A549 (cell line): ENCODE results near the gene CELF2. TPM values are rescaled to one million over a fixed set of nuclear protein-coding genes. Genes with fewer than 3 reads are reported as not detected.

Experiments
- ATAC-seq, 2 experiments: fragments of 200-7000 bp in 1 of 2; fragments of >200 bp in 1 of 2; cut with Nextera tagmentation in 1 of 2; cut with Tn5 transposase in 1 of 2; 3 replicates each; pipeline versions ENCODE4 v1.8.0 to v1.9.1; 2018 to 2020; ENCODE audit warnings: mild to moderate bottlenecking in 1 of 2, moderate library complexity in 1 of 2
- CTCF ChIA-PET: fragments of 300-600 bp; sonication (Branson Sonifier 250); formaldehyde crosslinking; extraction: SDS; loops from one replicate; lab custom pipeline; 2021; ENCODE audit warnings: antibody characterized with exemption, inconsistent platforms; lab: Yijun Ruan, JAX
- POLR2A ChIA-PET: fragments of 350-600 bp; formaldehyde crosslinking; extraction: SDS; loops from one replicate; lab custom pipeline; 2021; ENCODE audit warnings: antibody characterized with exemption, inconsistent platforms; lab: Yijun Ruan, JAX
- DNase-seq, 2 experiments: peaks; one replicate each; pipeline versions ENCODE4 v3.0.0 to v3.0.0-alpha.2; 2011 to 2016; ENCODE audit warnings: low read depth in 1 of 2, low spot score in 1 of 2
- FAIRE-seq: peaks from 2 replicates; lab custom pipeline; 2011; peaks lifted over from hg19 to GRCh38; lab: Jason Lieb, UNC
- H3K27ac ChIP-seq, 2 experiments: fragments of >200 bp; sonication (Bioruptor Twin); formaldehyde crosslinking; 3 replicates each; pipeline ENCODE4 v1.5.1; 2016 to 2017
- H3K4me1 ChIP-seq: fragments of >200 bp; sonication (Bioruptor Twin); formaldehyde crosslinking; 3 replicates; pipeline ENCODE4 v1.6.1; 2016
- H3K4me2 ChIP-seq: fragments of >200 bp; sonication (Bioruptor Twin); formaldehyde crosslinking; 3 replicates; pipeline ENCODE4 v1.6.1; 2016
- H3K4me3 ChIP-seq: fragments of >200 bp; sonication (Bioruptor Twin); formaldehyde crosslinking; 3 replicates; pipeline ENCODE4 v1.5.1; 2016
- H3K9me3 ChIP-seq: fragments of >200 bp; sonication (Bioruptor Twin); formaldehyde crosslinking; 3 replicates; pipeline ENCODE4 v1.6.1; 2016
- CBX2 ChIP-seq: fragments of 200-600 bp; sonication (generic); IDR thresholded peaks from 2 replicates; pipeline ENCODE4 v1.6.1; 2016; ENCODE audit warnings: low read depth, mild to moderate bottlenecking, borderline replicate concordance
- CBX8 ChIP-seq: fragments of 200-600 bp; sonication (generic); IDR thresholded peaks from 2 replicates; pipeline ENCODE4 v1.6.1; 2016
- CEBPB ChIP-seq, 2 experiments: fragments of >200 bp in 1 of 2; sonication (Bioruptor Twin) in 1 of 2; formaldehyde crosslinking in 1 of 2; IDR thresholded peaks; 2 replicates each; pipeline ENCODE4 v1.6.1; 2012 to 2016
- CHD4 ChIP-seq: fragments of 200-600 bp; sonication (generic); IDR thresholded peaks from 2 replicates; pipeline ENCODE4 v1.6.1; 2016; ENCODE audit warnings: antibody characterized with exemption, mild to moderate bottlenecking, borderline replicate concordance
- EHMT2 ChIP-seq: fragments of 200-600 bp; sonication (generic); IDR thresholded peaks from 2 replicates; pipeline ENCODE4 v1.6.1; 2016; ENCODE audit warnings: antibody characterized with exemption, low read depth, mild to moderate bottlenecking, moderate library complexity
- ELK1 ChIP-seq: fragments of 150-350 bp; IDR thresholded peaks from 2 replicates; pipeline ENCODE4 v1.6.1; 2014; ENCODE audit warnings: low read depth, mild to moderate bottlenecking, low read length
- EP300 ChIP-seq, 2 experiments: fragments of >200 bp; sonication (Bioruptor Twin); formaldehyde crosslinking; IDR thresholded peaks; 2 replicates in 1 of 2; 3 replicates in 1 of 2; pipeline ENCODE4 v1.6.1; 2016 to 2017
- HEYL ChIP-seq: fragments of 250-450 bp; sonication (Bioruptor Pico); IDR thresholded peaks from 2 replicates; pipeline ENCODE4 v1.8.0; 2021; ENCODE audit warnings: mild to moderate bottlenecking, moderate library complexity
- HMGXB4 ChIP-seq: fragments of 250-450 bp; sonication (Bioruptor Pico); IDR thresholded peaks from 2 replicates; pipeline ENCODE4 v1.5.0; 2021; ENCODE audit warnings: mild to moderate bottlenecking, moderate library complexity, borderline replicate concordance
- HOXB5 ChIP-seq: fragments of 250-450 bp; sonication (Bioruptor Pico); IDR thresholded peaks from 2 replicates; pipeline ENCODE4 v1.5.0; 2020; ENCODE audit warnings: mild to moderate bottlenecking, moderate library complexity
- JUNB ChIP-seq: fragments of >200 bp; sonication (Bioruptor Twin); formaldehyde crosslinking; IDR thresholded peaks from 2 replicates; pipeline ENCODE4 v1.6.1; 2016
- KDM1A ChIP-seq: fragments of 200-600 bp; sonication (generic); IDR thresholded peaks from 2 replicates; pipeline ENCODE4 v1.6.1; 2016; ENCODE audit warnings: low read depth, mild to moderate bottlenecking
- MAFK ChIP-seq: fragments of 450-650 bp; IDR thresholded peaks from 2 replicates; pipeline ENCODE4 v1.6.1; 2014; ENCODE audit not compliant: partially characterized antibody
- MAX ChIP-seq: IDR thresholded peaks from 2 replicates; pipeline ENCODE4 v1.6.1; 2012
- MYC ChIP-seq: IDR thresholded peaks from 2 replicates; pipeline ENCODE4 v1.6.1; 2012; ENCODE audit warnings: mild to moderate bottlenecking, inconsistent platforms, low read length, improper control_type of control experiment, borderline replicate concordance
- NPAS2 ChIP-seq: fragments of 250-450 bp; sonication (Bioruptor Pico); IDR thresholded peaks from 2 replicates; pipeline ENCODE4 v1.8.0; 2022; ENCODE audit warnings: mild to moderate bottlenecking, moderate library complexity, borderline replicate concordance
- PBX3 ChIP-seq: IDR thresholded peaks from 2 replicates; pipeline ENCODE4 v1.6.1; 2012
- RARB ChIP-seq: fragments of 250-450 bp; sonication (Bioruptor Pico); IDR thresholded peaks from 2 replicates; pipeline ENCODE4 v1.8.0; 2021; ENCODE audit warnings: mild to moderate bottlenecking, moderate library complexity
- REST ChIP-seq: fragments of 200-600 bp; sonication (generic); IDR thresholded peaks from 2 replicates; pipeline ENCODE4 v1.6.1; 2016; ENCODE audit warnings: antibody characterized with exemption, mild to moderate bottlenecking, moderate library complexity
- USF2 ChIP-seq: fragments of 450-650 bp; IDR thresholded peaks from 2 replicates; pipeline ENCODE4 v1.6.1; 2014; ENCODE audit warnings: antibody characterized with exemption
- WGBS: methylation state at CpG from one replicate; pipeline ENCODE4 v1.1.6; 2017; ENCODE audit errors: missing lambda C conversion rate; 5-methylcytosine and 5-hydroxymethylcytosine counted together
- polyA plus RNA-seq, 4 experiments: library from polyadenylated mRNA; depleted of rRNA in 3 of 4; stranded (reverse); fragments of >200 nt; fragmentation: RNase III in 1 of 4; extraction: RNeasy Plus Mini Kit Qiagen cat#74134 plus additional on column Dnase treatment in 1 of 4; gene quantifications; 2 replicates in 3 of 4; 3 replicates in 1 of 4; pipeline ENCODE4 v1.2.3, GENCODE V29; 2011 to 2017

The CELF2 gene
- polyA plus RNA-seq, 2 of the 4 experiments (the other 2 are of a cell fraction): 0.01 to 0.03 TPM

GRCh38 chr10:11223081-11223480, 205.4 kb downstream of the CELF2 start:
- POLR2A ChIA-PET: no interaction called here
- no peaks in the 10 kb centered on the region for H3K4me1 ChIP-seq
- ATAC-seq: no peak
- CTCF ChIA-PET: no interaction called here
- no peak overlapping the region for H3K4me2 ChIP-seq
- TF ChIP-seq MYC (no peak), CEBPB (IDR thresholded peaks at IDR 0.05) (no peak), NPAS2 (no peak), JUNB (no peak), CBX2 (no peak), USF2 (no peak), EP300 (IDR thresholded peaks at IDR 0.05) (no peak), REST (no peak), HEYL (no peak), HOXB5 (no peak), CHD4 (no peak), ELK1 (no peak), EHMT2 (no peak), RARB (no peak), PBX3 (no peak), MAFK (no peak), HMGXB4 (no peak), KDM1A (no peak), MAX (no peak), CBX8 (no peak)
- no peak for FAIRE-seq
- WGBS: 36% methylated on average over 9 of the region's 9 CpGs
- H3K9me3 ChIP-seq: no peaks in the 10 kb centered on the region
- DNase-seq: no peak
- no peak overlapping the region for H3K4me3 ChIP-seq
- no peak overlapping the region for H3K27ac ChIP-seq
